GM19438 (cell line): ENCODE results near the gene EWSR1.
"Not testable (repeated sequence)": the region's sequence is repeated elsewhere in the genome, so short reads cannot be mapped to it uniquely, and the experiment has no call there.

Experiments used
- ATAC-seq: cut with Tn5 transposase; IDR thresholded peaks from one replicate; pipeline ENCODE4 v1.9.1; 2021; ENCODE audit warnings: low read depth; ENCODE audit not compliant: unreplicated experiment

Gene EWSR1, protein sequence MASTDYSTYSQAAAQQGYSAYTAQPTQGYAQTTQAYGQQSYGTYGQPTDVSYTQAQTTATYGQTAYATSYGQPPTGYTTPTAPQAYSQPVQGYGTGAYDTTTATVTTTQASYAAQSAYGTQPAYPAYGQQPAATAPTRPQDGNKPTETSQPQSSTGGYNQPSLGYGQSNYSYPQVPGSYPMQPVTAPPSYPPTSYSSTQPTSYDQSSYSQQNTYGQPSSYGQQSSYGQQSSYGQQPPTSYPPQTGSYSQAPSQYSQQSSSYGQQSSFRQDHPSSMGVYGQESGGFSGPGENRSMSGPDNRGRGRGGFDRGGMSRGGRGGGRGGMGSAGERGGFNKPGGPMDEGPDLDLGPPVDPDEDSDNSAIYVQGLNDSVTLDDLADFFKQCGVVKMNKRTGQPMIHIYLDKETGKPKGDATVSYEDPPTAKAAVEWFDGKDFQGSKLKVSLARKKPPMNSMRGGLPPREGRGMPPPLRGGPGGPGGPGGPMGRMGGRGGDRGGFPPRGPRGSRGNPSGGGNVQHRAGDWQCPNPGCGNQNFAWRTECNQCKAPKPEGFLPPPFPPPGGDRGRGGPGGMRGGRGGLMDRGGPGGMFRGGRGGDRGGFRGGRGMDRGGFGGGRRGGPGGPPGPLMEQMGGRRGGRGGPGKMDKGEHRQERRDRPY

DNA sequence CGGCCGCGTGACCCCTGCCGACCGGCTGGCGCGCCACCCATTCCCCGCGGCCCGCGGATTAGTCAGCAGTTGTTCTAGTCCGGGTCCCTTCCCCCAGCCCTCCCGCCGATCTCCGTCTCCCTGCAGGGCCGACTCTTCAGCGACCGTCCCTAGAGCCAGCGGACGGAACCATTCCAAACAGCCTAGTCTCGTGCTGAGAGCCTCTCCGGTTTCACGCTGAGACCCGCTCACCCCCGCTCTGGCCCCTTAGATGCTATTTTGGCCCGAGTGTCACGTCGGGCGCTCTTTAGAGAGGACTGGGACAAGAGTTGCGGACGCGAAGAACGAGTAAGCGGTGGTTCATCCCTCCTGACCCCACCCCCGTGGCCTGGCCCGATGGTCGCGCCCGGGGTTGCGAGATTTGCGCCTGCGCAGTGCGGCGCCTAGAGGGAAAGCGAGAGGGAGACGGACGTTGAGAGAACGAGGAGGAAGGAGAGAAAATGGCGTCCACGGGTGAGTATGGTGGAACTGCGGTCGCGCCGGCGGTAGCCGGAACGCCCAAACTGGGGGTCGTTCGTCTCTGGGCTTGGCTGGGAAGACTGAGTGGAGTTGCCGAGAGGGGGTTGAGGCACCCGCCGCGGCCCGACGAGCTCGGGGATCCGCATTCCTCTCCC is at the start of gene EWSR1, which contains the start of gene RHBDD3:
Gene EWSR1, plus strand, starts transcription at position 411 of the 653 bp plus-strand sequence. Its CDS starts 69 bp downstream, at position 480.
Gene RHBDD3, minus strand, starts transcription at position 124 of the 653 bp plus-strand sequence. CDS start 2,355 bp downstream, outside the sequence.
- peak; percentile 68 for ATAC-seq

DNA sequence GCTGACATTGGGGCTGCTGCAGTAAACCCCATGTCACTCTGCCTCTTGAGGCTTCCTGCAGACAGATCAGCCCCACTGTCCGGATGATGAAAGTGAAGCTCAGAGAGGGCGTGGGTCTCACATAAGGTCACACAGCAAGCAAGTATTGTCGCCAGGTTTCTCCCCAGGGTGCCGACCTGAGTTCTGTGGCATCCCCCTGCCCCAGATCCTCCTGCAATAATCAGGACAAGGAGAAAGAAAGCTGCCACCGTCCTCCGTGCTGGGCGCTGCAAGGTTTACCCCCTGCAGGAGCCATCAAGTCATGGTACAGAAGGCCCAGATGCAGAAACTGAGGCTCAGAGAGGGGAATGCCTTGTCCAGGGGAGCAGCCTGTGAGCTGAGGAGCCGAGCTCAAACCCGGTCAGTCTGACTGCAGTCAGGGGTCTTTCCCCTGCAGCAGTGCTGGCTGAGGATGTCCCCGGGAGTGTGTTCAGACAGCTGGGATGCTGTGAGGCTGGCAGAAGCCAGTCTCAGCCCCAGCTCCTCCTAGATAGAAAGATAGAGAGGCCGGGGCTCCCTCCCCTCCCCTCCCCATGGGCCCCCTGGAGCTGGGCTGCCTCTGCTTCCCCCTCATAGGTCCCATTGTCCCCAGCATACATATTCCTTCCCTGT is 49.2 kb upstream of the EWSR1 start:
- ATAC-seq, result no peak

DNA sequence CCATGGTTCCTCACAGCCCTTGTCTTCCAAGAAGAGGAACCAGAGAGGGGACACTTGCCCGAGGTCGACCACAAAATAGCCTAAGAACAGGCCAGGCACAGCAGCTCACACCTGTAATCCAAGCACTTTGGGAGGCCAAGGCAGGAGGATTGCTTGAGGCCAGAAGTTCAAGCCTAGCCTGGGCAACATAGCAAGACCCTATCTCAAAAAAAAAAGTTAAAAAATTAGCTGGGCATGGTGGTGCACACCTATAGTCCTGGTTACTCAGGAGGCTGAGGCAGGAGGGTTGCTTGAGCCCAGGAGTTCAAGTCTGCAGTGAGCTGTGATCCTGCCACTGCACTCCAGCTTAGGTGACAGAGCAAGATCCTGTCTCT is 48.7 kb upstream of the EWSR1 start:
- ATAC-seq, result not testable (repeated sequence)

DNA sequence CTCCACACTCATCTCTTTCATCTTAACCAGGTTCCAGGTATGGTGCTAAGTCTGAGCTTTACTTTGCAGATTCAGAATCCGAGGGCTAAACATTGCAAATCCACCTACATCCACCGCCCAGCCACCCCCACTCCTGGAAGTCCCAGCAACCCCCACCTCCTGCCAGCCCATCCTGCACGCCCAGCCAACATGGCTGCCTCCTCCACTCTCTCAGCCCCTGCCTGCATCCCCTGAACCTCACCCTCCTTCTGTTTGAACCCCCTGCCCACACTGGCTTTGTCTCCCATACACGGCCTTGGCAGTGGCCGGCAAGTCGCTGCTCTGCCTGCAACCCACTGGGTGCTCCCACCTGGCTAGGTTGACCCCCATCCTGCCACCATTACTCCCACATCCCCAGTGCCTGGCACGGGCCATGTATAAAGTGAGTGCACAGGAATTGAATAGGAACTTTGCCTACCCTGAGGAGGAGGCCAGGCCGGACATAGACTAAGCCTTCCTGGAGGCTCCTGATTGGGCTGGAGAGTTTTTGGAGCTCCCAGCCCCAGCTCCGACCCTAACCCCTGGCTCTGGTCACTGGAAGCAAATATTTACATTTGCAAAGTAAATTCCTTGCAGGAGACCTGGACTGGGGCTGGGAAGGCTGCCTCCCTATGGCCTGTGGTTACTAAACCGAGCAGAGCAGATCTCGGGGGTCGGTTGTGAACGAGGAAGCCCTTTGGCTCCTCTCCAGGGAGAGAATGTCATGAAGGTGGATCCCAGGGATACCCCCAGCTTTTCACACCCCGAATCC is 48.0 kb upstream of the EWSR1 start:
- no peak for ATAC-seq

DNA sequence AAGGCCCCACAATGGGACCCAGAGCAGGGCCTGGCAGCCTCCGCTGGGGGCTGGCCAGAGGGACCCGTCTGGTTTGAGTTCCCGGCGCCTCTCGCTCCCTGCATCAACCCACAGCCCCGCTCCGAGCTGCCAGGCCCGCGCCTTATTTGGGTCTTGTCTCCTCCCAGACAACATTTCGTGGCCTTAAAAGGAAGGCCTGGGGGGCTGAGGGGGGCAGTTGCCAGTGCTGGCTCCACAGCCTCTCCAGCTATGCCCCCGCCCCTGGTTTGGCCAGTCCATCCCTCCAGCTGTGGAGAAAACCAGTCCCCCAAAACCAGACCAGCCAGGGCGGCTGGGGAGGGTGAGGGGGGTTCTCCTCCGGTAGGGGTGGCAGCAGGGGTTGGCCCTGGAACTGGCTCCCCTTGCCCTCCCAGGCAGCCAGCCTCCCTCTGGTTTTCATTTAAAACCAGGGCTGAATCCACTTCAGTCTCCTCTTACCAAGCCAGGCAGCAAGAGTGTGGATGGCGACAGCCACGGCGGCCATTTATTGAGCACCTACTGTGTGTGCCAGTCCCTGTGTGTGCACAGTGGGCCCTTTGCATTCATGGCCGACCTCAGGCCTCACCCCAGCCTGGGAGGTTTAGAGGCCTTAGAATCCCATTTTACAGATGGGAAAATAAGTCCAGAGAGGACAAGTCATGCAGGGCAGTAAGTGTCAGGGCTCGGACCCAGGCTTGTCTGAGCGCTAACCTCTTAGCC is 43.8 kb upstream of the EWSR1 start:
- ATAC-seq, result no peak

DNA sequence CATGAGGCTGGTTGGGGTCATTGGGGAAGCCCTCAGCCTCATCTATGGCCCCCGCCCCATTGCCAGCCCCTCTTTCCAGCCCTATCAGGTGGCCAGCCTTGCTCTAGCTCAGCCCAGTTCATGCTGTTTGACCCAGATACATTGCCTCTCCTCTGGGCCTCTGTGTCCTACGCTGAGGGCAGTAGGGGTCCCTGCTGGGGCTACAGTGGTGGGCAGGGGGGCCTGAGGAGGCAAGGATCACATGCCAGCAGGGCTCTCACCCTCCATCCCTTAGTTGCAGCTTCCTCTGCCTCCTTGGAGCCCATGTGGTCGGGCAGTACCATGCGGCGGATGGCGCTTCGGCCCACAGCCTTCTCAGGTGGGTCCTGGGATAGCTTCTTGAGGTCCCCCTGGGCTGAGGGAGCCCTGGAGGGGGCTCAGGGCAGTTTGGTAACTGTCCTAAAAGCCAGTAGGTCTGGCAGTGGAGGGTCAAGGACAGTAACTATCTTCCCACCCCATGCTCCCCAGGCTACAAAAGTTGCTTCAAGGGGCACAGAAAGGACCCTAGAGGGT is 43.1 kb upstream of the EWSR1 start:
- no peak for ATAC-seq

DNA sequence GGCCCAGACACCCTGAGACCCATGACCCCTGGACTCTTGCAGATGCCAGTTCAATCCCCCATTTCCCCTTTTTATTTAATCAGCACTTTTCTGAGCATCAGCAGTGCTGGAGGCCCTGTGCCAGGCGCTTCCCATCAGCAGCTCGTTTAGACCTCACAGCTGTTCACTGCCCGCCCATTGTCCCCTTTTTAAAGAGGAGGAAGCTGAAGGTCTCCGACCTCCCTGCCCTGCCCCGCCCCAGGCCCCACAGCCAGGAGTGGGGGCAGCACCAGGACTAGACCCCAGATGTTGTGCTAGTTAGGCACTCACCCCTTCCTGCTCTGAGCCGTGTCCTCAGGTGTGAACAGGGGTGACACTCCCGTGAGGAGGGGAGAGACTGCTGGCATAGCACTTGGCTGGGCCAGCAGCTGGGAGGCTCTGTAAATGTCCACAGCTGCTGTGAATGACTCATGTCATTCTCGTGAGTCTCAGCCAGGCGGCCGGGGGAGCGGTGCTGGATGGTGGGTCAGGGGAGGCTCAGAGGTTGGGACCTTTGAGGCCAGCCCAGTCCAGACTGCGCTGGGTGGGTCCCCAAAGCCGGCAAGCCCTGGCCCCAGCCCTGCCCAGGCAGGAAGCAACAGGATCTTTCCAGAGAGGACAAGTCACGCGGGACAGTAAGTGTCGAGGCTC is 42.5 kb upstream of the EWSR1 start:
- ATAC-seq, result no peak

DNA sequence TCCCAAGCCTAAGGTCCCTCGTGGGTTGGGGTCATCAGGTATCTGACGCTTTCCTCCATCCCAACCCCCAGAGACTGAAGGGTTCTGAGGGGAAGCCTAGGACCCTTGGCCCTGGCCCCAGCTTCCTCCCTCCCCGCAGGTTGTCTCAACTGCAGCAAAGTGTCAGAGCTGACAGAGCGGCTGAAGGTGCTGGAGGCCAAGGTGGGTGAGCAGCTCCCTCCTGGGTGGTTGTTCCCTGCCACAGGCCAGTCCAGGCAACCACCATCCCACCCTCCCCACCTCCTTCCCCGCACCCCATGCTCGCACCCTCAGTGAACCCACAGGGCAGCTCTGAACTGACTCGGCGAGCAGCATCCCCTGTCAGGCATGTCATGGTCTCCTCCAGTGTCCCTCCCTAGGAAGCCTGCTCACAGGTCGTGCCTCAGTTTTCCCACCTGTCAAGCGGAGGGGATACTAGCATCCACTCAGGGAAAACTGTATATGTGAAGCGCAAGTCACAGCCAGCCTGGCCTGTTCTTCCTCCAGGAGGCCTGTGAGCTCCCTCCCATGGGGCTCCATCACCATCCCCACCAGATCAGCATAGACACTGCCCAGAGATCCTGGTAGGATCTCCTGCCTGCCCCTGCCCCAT is 41.6 kb upstream of the EWSR1 start:
- ATAC-seq, result no peak

DNA sequence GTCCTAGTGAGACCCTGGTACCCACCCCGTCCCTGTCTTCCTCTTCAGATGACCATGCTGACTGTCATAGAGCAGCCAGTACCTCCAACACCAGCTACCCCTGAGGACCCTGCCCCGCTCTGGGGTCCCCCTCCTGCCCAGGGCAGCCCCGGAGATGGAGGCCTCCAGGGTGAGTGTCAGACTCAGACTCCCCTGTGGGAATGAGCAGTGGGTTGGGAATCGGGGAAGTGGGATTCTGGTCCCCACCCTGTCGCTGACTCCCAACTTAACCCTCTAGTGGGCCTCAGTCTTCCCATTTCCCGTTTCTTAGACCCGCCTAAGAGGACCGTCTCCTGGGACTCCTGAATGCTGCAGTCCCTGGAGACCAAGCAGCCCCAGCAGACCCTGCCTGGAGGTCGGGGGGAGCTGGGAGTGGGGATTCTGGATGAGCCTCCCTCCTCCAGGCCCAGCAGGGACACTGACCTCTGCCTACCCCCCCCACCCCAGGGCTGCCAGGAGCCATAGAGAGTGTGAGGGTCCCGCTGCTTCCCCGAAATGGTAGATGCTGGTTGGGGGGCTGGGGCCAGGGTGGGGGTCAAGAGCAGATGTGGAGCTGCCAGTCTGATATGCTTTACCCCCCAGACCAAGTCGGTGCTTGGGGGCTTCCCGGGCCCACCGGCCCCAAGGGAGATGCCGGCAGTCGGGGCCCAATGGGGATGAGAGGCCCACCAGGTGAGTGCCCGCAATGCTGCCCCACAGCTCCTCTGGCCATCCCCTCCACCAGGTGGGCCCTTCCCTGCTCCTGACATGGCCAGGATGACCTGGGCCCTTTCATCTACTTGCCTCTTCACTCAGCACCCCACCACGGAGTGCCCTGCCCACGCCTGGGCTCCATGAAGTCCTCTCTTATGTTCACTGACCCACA is 36.8 kb upstream of the EWSR1 start:
- no peak for ATAC-seq

DNA sequence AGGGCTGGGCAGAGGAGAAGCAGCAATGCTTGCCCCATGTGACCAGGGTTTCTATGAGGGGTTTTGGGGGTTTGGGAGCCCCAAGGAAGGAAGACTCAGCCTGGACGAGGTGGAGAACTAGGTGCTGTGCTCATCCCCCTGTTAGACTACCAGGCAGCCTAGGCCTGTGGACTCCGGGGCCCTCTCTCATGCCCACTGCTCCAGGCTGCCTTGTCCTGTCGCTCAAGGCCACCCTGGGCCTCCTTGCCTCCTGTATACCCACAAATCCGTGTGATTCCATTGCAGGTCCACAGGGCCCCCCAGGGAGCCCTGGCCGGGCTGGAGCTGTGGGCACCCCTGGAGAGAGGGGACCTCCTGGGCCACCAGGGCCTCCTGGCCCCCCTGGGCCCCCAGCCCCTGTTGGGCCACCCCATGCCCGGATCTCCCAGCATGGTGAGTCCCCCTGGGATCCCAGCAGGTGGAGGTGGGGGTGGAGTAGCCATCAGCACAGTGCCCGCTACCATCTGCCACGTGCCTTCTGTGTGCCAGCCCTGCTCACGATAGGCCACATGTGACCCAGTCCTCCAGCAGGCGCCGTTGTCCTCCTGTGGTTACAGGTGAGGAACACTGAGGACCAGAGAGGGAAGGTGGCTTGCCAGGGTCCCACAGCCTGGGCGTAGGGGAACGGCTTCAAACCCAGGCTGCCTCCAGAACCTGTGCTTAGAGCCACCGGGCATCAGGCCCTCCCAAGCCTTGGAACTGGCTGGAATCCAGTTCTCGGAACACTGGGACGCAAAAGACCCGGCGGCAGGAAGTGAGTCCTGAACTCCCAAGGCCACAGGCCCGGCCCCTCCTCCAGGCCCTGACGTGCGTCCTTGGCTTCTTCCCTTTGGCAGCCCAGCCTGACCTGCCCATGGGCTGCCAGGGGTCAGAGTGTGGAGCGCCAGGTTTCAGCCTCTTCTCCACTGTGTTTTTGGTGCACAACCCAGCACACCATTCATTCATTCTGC is 35.8 kb upstream of the EWSR1 start:
- ATAC-seq, result no peak

DNA sequence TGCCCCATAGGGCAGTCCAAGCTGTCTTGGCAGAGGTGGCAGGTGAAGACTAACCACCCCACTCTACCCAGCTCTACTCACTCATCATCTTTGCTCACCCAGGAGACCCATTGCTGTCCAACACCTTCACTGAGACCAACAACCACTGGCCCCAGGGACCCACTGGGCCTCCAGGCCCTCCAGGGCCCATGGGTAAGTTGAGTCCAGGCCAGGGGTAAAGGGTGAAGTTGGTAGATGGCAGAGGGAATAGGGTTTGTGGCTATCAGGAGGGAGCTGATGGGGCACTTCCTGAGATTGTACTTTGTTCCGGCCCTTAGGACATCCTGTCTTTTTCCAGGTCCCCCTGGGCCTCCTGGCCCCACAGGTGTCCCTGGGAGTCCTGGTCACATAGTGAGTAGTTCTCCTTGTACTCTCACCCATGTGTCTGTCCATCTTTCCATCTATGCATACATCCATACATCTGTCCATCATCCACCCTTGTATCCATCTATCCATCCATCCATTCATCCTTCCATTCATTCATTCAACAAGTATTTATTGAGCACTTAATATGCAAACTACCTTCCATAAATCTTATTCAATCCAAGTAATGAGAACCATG is 34.7 kb upstream of the EWSR1 start:
- no peak for ATAC-seq

DNA sequence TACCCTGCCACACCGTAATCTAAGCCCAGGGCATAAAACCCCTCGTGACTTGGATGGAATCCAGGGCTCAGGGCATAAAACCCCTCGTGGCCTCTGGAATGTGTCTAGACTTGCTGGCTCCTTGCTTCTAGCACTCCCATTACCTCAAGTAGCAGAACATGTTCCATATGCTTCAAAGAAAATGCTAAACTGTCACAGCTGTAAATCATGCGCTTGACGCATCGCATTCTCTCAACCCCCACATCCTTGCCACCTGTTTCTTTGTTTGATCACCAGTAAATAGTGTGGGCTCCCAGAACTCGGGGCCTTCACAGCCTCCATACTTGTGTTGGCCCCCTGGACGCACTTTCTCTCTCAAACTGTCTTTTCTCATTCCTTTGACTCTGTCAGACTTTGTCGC is 27.6 kb upstream of the EWSR1 start:
- ATAC-seq, result not testable (repeated sequence)

DNA sequence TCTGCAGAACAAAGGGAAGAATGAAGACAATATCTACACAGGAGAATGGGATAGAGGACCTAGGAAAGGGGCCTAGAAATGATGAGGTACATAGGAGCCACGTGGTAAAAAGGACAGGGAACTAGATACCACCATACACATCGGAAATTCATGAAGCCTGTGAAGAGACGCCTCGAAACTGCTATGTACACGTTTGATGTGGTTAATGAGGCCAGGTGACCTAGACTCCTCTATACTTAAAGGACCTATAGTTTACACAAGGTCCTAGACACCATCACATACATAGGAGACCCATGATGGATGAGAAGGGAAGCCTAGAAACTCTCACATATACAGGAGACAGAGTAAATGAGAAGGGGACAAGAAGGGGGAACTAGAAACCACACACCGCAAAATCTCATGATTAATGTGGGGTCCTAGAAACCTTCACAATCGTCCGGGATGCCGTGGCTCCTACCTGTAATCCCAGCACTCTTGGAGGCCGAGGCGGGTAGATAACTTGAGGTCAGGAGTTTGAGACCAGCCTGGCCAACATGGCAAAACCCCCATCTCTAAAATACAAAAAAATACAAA is 24.1 kb upstream of the EWSR1 start:
- no peak for ATAC-seq

DNA sequence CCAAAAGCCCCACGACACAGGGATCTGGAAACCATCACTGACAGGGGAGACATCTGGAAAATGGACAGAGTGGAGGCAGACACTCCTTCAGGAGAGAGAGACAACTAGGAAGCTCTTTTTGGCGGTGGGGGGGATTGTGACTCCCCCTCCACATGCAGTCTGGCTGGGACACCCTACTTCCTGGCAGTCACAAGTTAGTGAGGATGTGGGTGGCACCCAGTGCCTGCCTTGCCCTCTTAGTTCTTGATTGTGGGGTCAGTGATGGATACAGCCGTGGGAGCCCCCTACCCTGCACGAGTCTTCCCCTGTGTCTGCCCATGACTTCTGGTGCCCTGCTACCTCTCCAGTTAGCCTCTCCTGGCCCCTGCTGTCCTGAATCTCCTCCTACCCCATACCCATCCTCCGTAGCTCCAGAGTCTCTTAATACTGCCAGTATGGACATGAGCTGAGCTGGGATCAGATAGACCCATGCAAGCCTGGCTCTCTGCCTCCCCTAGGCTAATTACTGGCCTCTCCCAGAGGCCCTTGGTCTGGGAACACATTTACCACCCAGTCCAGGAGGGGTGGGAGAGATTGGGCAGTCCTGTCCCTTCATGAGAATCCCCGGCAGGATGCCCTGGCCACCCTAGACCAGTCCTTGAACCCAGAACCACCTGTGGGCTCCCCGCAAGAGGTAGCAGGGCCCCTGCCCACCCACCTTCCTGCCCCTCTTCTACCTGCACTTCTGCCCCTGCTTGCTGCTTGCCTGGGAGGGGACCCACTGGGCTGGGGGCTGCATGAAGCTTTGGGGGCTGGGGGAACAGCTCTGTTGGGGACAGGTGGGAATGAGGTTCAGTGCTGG is 23.1 kb upstream of the EWSR1 start:
- no peak for ATAC-seq
